ENCODE measurements around the gene SLC2A4RG.
"Not testable (repeated sequence)": the region's sequence is repeated elsewhere in the genome, so short reads cannot be mapped to it uniquely, and the experiment has no call there.

SLC2A4RG gene

GRCh38 chr20:63758152-63758551 is 18.6 kb downstream of the SLC2A4RG start:
- DNase-seq = no peak

GRCh38 chr20:63759377-63759901 is 19.9 kb downstream of the SLC2A4RG start:
- no peak for DNase-seq

- DNase-seq = no peak
These were observed 25.7 kb downstream of the SLC2A4RG start for GRCh38 chr20:63765082-63765873.

- no peak for DNase-seq
These were observed 26.3 kb downstream of the SLC2A4RG start for GRCh38 chr20:63765902-63766301.

- DNase-seq = no peak
These were observed 27.3 kb downstream of the SLC2A4RG start for GRCh38 chr20:63766695-63767426.

GRCh38 chr20:63767456-63767855 is 27.9 kb downstream of the SLC2A4RG start:
- DNase-seq = no peak

- DNase-seq = no peak
These were observed 28.3 kb downstream of the SLC2A4RG start for GRCh38 chr20:63767886-63768285.

GRCh38 chr20:63768591-63769515 is 29.3 kb downstream of the SLC2A4RG start:
- no peak for DNase-seq

GRCh38 chr20:63769891-63770474 is 30.4 kb downstream of the SLC2A4RG start:
- no peak for DNase-seq

- DNase-seq = no peak
These were observed 31.6 kb downstream of the SLC2A4RG start for GRCh38 chr20:63771046-63771707.

GRCh38 chr20:63772781-63773518 is 33.4 kb downstream of the SLC2A4RG start:
- no peak for DNase-seq

GRCh38 chr20:63773571-63774241 is 34.1 kb downstream of the SLC2A4RG start:
- no peak for DNase-seq

GRCh38 chr20:63774306-63774705 is 34.7 kb downstream of the SLC2A4RG start:
- no peak for DNase-seq

- DNase-seq = peak; percentile 23 to 39
These were observed 35.8 kb downstream of the SLC2A4RG start for GRCh38 chr20:63775096-63775978.

- DNase-seq = not testable (repeated sequence)
These were observed 37.3 kb downstream of the SLC2A4RG start for GRCh38 chr20:63776875-63777274.

- DNase-seq = no peak
These were observed 38.0 kb downstream of the SLC2A4RG start for GRCh38 chr20:63777614-63778013.

- DNase-seq = no peak
These were observed 38.6 kb downstream of the SLC2A4RG start for GRCh38 chr20:63778034-63778752.

GRCh38 chr20:63778857-63779256 is 39.3 kb downstream of the SLC2A4RG start:
- DNase-seq = no peak

- no peak for DNase-seq
These were observed 41.6 kb downstream of the SLC2A4RG start for GRCh38 chr20:63781181-63781580.
